Coronary artery (tissue), 2 donors: ENCODE results near the gene KRTAP12-3.
"Not testable (repeated sequence)": the region's sequence is repeated elsewhere in the genome, so short reads cannot be mapped to it uniquely, and the experiment has no call there.

Source experiments
- DNase-seq: peaks from one replicate; pipeline ENCODE4 v3.0.0-alpha.2; 2017; ENCODE audit warnings: low spot score
- H3K27ac ChIP-seq, 2 donors: fragments of 200-600 bp; sonication (generic); one replicate each; pipeline ENCODE4 v1.5.1; 2016 to 2019
- H3K4me3 ChIP-seq: fragments of 200-600 bp; sonication (generic); 2 replicates; pipeline ENCODE4 v1.5.1; 2016; ENCODE audit warnings: mild to moderate bottlenecking, moderate library complexity
- TF ChIP-seq, protein P1 (sequence below): fragments of 200-600 bp; sonication (generic); IDR thresholded peaks from one replicate; pipeline ENCODE4 v1.5.1; 2019; ENCODE audit warnings: antibody characterized with exemption

The KRTAP12-3 gene, protein sequence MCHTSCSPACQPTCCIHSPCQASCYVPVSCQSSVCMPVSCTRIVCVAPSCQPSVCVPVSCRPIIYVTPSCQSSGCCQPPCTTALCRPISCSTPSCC

DNA sequence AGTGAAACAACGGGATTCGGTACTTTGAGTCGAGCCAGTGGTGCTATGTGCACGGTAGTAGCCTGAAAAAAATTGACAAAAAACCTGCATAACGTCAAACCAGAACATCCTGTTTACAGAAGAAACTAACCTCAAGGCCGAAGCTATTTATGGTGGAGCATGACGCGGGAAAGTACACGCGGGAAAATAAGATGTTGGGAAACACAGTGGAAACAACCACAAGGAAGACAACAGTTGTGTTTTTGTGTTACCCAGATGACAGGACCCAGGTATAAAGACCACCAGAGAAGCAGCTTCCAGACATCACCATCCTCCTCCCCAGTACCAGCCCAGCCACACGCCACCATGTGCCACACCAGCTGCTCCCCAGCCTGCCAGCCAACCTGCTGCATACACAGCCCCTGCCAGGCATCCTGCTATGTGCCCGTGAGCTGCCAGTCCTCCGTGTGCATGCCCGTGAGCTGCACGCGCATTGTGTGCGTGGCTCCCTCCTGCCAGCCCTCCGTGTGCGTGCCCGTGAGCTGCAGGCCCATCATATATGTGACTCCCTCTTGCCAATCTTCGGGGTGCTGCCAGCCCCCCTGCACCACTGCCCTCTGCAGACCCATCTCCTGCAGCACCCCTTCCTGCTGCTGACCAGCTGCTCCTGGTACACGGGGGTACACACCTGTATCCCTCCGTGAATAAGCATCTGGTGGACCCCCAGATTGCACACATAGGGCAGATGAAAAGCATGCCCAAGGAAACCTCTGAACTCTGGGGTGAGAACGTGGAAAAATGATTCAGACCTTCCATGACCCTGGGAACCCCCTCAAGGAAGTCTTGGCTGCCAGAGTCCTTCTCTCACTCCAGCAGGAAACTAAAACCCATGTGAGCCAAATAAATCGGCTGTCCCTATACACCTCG is at the start of gene KRTAP12-3:
Gene KRTAP12-3 (plus strand): TSS at position 298 of the 906 bp plus-strand sequence. CDS start 48 bp downstream, at position 346.
- Histone ChIP-seq H3K27ac (no peak within 1 kb of the TSS), H3K4me3 (no peak within 1 kb of the TSS)
- DNase-seq, result no peak
- TF ChIP-seq, protein P1, sequence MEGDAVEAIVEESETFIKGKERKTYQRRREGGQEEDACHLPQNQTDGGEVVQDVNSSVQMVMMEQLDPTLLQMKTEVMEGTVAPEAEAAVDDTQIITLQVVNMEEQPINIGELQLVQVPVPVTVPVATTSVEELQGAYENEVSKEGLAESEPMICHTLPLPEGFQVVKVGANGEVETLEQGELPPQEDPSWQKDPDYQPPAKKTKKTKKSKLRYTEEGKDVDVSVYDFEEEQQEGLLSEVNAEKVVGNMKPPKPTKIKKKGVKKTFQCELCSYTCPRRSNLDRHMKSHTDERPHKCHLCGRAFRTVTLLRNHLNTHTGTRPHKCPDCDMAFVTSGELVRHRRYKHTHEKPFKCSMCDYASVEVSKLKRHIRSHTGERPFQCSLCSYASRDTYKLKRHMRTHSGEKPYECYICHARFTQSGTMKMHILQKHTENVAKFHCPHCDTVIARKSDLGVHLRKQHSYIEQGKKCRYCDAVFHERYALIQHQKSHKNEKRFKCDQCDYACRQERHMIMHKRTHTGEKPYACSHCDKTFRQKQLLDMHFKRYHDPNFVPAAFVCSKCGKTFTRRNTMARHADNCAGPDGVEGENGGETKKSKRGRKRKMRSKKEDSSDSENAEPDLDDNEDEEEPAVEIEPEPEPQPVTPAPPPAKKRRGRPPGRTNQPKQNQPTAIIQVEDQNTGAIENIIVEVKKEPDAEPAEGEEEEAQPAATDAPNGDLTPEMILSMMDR, result no peak

DNA sequence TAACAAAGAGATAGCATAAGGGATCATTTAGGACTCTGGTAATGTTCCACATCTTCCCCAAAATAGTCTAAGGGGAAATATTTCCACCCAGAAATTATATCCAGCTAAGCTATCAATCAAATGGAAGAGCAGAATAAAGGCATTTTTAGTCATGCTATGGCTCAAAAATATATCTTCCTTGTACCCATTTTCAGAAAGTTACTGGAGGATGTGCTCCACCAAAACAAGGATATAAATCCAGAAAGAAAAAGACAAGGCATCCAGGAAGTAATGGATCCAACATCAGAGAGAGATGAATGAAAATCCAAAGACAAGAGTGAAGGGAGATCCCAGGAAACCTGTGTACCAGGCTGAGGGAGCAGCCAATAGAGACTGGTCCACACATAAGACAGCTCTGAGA is 48.5 kb upstream of the KRTAP12-3 start:
- Histone ChIP-seq H3K27ac (no peak overlapping the region), H3K4me3 (no peak overlapping the region)
- DNase-seq, result no peak
- TF ChIP-seq, protein P1, result no peak

DNA sequence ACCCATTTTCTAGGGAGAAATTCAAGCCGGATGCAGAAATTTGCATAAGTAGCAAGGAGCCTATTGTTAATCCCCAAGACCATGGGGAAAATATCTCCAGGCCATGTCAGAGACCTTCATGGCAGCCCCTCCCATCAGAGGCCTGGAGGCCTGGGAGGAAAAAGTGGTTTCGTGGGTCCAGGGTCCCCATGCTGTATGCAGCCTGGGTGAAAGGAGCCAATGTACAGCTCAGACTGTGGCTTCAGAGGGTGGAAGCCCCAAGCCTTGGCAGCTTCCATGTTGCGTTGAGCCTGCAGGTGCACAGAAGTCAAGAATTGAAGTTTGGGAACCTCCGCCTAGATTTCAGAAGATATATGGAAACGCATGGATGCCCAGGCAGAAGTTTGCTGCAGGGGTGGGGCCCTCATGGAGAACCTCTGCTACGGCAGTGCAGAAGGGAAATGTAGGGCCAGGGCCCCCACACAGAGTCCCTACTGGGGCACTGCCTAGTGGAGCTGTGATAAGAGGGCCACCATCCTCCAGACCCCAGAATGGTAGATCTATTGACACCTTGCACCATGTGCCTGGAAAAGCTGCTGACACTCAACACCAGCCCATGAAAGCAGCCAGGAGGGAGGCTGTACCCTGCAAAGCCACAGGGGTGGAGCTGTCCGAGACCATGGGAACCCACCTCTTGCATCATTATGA is 47.4 kb upstream of the KRTAP12-3 start:
- not testable (repeated sequence) for H3K4me3 ChIP-seq, DNase-seq, H3K27ac ChIP-seq

DNA sequence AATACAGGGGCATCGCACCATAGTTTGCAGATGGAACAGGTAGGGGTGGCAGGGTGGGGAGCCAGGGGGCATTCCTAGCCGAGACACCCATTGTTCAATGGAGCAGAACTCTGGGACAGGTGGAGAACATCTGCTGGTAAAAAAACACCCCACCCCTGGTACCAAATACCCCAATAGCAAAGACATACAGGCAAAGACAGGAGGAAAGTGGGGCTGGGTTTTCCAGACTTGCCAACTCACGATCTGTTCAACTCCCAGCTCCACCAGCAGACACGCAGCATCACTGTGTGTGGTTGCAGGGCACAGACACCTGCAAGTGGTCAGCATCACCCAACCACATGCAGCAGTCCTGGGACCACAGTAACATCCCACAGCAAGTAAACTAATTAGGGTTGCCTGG is 46.2 kb upstream of the KRTAP12-3 start:
- no peak overlapping the region for H3K4me3 ChIP-seq
- DNase-seq, result no peak
- no peak overlapping the region for H3K27ac ChIP-seq
- TF ChIP-seq, protein P1, result no peak

DNA sequence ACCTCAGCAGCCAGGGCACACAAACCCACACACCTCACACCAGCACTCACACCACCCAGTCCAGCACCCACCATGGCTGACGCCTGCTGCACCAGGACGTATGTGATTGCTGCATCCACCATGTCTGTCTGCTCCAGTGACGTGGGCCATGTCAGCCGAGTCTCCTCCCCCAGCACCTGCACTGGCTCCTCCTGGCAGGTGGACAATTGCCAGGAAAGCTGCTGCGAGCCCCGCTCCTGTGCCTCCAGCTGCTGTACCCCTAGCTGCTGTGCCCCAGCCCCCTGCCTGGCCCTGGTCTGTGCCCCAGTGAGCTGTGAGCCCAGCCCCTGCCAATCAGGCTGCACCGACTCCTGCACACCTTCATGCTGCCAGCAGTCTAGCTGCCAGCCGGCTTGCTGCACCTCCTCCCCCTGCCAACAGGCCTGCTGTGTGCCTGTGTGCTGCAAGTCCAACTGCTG is 45.7 kb upstream of the KRTAP12-3 start, which contains the start of gene KRTAP10-8:
Gene KRTAP10-8 (plus strand): TSS at position 51 of the 458 bp plus-strand sequence. CDS start 22 bp downstream, at position 73.
- no peak within 1 kb of the TSS for H3K4me3 ChIP-seq
- DNase-seq, result no peak
- no peak within 1 kb of the TSS for H3K27ac ChIP-seq
- TF ChIP-seq, protein P1, result no peak

DNA sequence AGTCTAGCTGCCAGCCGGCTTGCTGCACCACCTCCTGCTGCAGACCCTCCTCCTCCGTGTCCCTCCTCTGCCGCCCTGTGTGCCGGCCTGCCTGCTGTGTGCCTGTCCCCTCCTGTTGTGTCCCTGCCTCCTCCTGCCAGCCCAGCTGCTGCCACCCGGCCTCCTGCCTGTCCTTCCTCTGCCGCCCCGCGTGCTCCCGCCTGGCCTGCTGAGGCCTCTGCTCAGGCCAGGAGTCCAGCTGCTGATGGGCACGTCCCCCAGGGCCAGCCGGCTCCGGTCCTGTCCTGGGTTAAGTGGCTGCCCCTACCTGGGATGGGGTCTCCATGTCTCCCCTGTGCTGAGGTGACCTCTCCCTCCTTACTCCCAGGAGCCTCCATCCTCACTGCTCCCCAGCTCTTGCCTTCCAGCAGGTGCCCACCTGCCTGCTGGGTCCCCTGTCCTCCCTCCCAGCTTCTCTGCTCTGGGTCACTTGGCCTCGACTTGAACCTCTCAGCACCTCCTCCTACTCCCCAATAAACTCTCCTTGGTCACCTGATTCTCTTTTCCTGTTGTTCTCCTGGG is 45.0 kb upstream of the KRTAP12-3 start:
- TF ChIP-seq, protein P1, result no peak
- Histone ChIP-seq H3K27ac (no peak overlapping the region), H3K4me3 (no peak overlapping the region)
- no peak for DNase-seq
